Parathyroid adenoma (tissue), 2 donors: ENCODE measurements around the gene CEACAM16.
"Not testable (repeated sequence)": the region's sequence is repeated elsewhere in the genome, so short reads cannot be mapped to it uniquely, and the experiment has no call there.

Experiments
- H2AFZ ChIP-seq: fragments of 300-600 bp; sonication (generic); one replicate; pipeline ENCODE4 v1.7.0; 2017; ENCODE audit warnings: antibody characterized with exemption, mild to moderate bottlenecking
- H3K27ac ChIP-seq: fragments of 300-600 bp; sonication (generic); one replicate; pipeline ENCODE4 v1.7.0; 2017
- H3K27me3 ChIP-seq: fragments of 300-600 bp; sonication (generic); one replicate; pipeline ENCODE4 v1.7.0; 2017; ENCODE audit warnings: low read length; ENCODE audit not compliant: control insufficient read depth, insufficient read depth
- H3K36me3 ChIP-seq: fragments of 300-600 bp; sonication (generic); one replicate; pipeline ENCODE4 v1.7.0; 2017; ENCODE audit warnings: low read length; ENCODE audit not compliant: control insufficient read depth, insufficient read depth
- H3K4me1 ChIP-seq: fragments of 300-600 bp; sonication (generic); one replicate; pipeline ENCODE4 v1.7.0; 2017; ENCODE audit warnings: control low read depth
- H3K4me2 ChIP-seq: fragments of 300-600 bp; sonication (generic); one replicate; pipeline ENCODE4 v1.7.0; 2017; ENCODE audit warnings: low read length
- H3K4me3 ChIP-seq: fragments of 300-600 bp; sonication (generic); one replicate; pipeline ENCODE4 v1.7.0; 2017; ENCODE audit warnings: low read depth, low read length
- H3K79me2 ChIP-seq: fragments of 300-600 bp; sonication (generic); one replicate; pipeline ENCODE4 v1.7.0; 2017; ENCODE audit warnings: control low read depth
- H3K9ac ChIP-seq: fragments of 300-600 bp; sonication (generic); one replicate; pipeline ENCODE4 v1.7.0; 2017; ENCODE audit warnings: mild to moderate bottlenecking
- H3K9me3 ChIP-seq: fragments of 300-600 bp; sonication (generic); one replicate; pipeline ENCODE4 v1.7.0; 2017; ENCODE audit warnings: low read length; ENCODE audit not compliant: control insufficient read depth
- TF ChIP-seq, protein P1 (sequence below): fragments of 300-600 bp; sonication (generic); IDR thresholded peaks from one replicate; pipeline ENCODE4 v1.7.0; 2017; ENCODE audit warnings: antibody characterized with exemption, mild to moderate bottlenecking
- donor health status: primary hyperparathyroidism.

The CEACAM16 gene

DNA sequence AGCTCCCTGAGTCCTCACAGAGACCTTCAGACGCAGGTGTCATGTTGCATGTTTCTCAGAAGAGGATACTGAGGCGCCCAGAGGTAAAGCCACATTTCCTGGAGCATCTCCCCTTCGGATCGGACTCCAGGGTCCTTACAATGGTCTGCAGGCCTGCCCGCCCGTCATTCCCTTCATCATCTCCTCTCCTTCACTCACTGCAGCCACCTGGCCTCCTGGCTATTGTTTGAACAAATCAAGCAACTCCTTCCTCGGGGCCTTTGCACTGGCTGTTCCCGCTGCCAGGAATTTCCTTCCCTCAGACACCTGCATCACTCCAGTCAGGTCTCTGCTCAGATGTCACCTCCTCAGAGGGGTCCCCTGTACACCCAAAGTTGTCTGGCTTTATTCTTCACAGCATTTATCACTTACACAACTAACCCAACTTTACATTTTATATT is 20.3 kb downstream of the CEACAM16 start:
- Histone ChIP-seq H3K79me2 (no peaks in the 10 kb centered on the region), H3K4me2 (peak overlapping the region; percentile 42), H3K27ac (peak overlapping the region; percentile 91), H3K4me1 (peaks cover 31% of the 10 kb centered on the region), H3K4me3 (peak overlapping the region; percentile 36), H3K9me3 (no peaks in the 10 kb centered on the region), H3K36me3 (no peaks in the 10 kb centered on the region), H2AFZ (peak overlapping the region; percentile 84), H3K9ac (no peak overlapping the region), H3K27me3 (no peaks in the 10 kb centered on the region)
- TF ChIP-seq, protein P1, sequence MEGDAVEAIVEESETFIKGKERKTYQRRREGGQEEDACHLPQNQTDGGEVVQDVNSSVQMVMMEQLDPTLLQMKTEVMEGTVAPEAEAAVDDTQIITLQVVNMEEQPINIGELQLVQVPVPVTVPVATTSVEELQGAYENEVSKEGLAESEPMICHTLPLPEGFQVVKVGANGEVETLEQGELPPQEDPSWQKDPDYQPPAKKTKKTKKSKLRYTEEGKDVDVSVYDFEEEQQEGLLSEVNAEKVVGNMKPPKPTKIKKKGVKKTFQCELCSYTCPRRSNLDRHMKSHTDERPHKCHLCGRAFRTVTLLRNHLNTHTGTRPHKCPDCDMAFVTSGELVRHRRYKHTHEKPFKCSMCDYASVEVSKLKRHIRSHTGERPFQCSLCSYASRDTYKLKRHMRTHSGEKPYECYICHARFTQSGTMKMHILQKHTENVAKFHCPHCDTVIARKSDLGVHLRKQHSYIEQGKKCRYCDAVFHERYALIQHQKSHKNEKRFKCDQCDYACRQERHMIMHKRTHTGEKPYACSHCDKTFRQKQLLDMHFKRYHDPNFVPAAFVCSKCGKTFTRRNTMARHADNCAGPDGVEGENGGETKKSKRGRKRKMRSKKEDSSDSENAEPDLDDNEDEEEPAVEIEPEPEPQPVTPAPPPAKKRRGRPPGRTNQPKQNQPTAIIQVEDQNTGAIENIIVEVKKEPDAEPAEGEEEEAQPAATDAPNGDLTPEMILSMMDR, result peak; percentile 9

DNA sequence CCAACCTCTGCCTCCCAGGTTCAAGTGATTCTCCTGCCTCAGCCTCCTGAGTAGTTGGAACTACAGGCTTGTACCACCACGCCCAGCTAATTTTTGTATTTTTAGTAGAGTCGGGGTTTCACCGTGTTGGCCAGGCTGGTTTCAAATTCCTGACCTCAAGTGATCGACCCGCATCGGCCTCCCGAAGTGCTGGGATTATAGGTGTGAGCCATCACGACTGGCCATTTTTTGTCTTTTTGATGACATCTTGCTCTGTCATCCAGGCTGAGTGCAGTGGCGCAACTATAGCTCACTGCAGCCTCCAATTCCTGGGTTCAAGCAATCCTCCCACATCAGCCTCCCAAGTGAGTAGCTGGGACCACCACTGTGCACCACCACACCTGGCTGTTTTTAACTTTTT is 21.4 kb downstream of the CEACAM16 start:
- H3K4me3 ChIP-seq, H3K36me3 ChIP-seq, H3K27me3 ChIP-seq, H3K4me2 ChIP-seq, H3K9me3 ChIP-seq, H3K9ac ChIP-seq, H3K79me2 ChIP-seq: not testable (repeated sequence)
- peak overlapping the region; percentile 7 for H3K27ac ChIP-seq
- peak overlapping the region; percentile 34 for H2AFZ ChIP-seq
- H3K4me1 ChIP-seq, result peaks cover 37% of the 10 kb centered on the region

- Histone ChIP-seq H3K4me3 (no peak overlapping the region), H3K9me3 (no peaks in the 10 kb centered on the region), H3K4me1 (peaks cover 37% of the 10 kb centered on the region), H3K36me3 (no peaks in the 10 kb centered on the region), H3K27me3 (no peaks in the 10 kb centered on the region), H3K79me2 (no peaks in the 10 kb centered on the region), H3K9ac (no peak overlapping the region), H3K4me2 (no peak overlapping the region), H2AFZ (peak overlapping the region; percentile 34), H3K27ac (peak overlapping the region; percentile 7)
- TF ChIP-seq, protein P1, result no peak
Observed at GRCh38 chr19:44720945-44721344, 22.0 kb downstream of the CEACAM16 start.

- not testable (repeated sequence) for H3K79me2 ChIP-seq, H3K27me3 ChIP-seq, H3K4me2 ChIP-seq, H3K36me3 ChIP-seq, H2AFZ ChIP-seq, H3K4me3 ChIP-seq, H3K27ac ChIP-seq, H3K9me3 ChIP-seq, H3K9ac ChIP-seq
- H3K4me1 ChIP-seq, result peaks cover 37% of the 10 kb centered on the region
Observed at GRCh38 chr19:44721369-44721768, 22.4 kb downstream of the CEACAM16 start.

DNA sequence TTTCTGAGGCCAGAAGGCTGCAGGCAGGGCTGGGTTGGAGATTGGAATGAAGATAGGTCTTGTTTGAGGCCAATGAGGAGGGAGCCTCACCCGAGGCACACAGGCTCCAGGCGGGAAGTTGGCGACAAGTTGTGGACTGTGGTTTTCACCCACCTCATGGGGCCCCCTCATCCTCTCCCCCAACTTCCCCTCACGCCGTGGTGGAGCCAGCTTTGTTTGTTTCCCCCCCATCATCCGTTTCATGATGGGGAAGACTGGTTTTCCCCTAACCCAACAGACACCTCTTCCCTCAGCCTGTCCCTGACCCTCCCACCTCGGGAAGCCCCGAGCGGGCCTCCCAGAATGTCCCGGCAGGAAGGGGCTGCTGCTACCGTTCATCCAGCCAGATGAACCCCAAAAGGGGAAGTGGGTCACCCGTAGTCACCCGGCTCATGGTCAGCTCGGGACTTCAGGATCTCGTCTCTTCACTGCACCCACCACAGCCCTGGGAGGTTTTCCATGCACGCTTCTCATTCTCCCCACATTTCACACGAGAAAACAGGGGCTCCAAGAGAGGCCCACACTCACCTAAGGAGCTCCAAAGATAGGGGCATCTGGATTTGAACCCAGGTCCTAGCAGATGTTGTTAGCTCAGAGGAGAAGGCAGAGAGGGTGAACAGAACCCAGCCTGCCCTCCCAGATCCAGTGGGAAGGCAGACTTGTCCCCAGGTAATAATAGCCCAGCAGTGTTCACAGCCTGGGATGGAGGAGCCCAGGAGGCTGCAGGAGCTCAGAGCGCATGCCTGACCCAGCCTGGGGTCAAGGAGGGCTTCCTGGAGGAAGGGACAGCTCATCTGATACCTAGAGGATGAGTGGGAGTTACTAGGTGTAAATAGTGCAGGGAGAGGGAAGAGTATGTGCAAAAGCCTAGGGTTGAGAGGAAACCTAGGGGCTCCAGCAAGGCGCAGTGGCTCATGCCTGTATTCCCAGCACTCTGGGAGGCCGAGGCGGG is 23.5 kb downstream of the CEACAM16 start:
- Histone ChIP-seq H3K9me3 (no peaks in the 10 kb centered on the region), H3K79me2 (no peaks in the 10 kb centered on the region), H3K4me2 (no peak overlapping the region), H3K27ac (peak overlapping the region; percentile 22), H3K4me3 (no peak overlapping the region), H3K27me3 (no peaks in the 10 kb centered on the region), H3K9ac (no peak overlapping the region), H3K4me1 (peaks cover 35% of the 10 kb centered on the region), H3K36me3 (no peaks in the 10 kb centered on the region), H2AFZ (peak overlapping the region; percentile 56)
- TF ChIP-seq, protein P1, result no peak
